HG03378 (cell line): ENCODE results near the gene SDF2.
"Not testable (repeated sequence)": the region's sequence is repeated elsewhere in the genome, so short reads cannot be mapped to it uniquely, and the experiment has no call there.

Experiments
- ATAC-seq: cut with Tn5 transposase; IDR thresholded peaks from one replicate; pipeline ENCODE4 v1.9.1; 2021; ENCODE audit warnings: mild to moderate bottlenecking, moderate library complexity; ENCODE audit not compliant: unreplicated experiment

The SDF2 gene

GRCh38 chr17:28635506-28635905, 26.2 kb downstream of the SDF2 start:
- ATAC-seq: no peak

GRCh38 chr17:28634206-28634865, 27.4 kb downstream of the SDF2 start:
- ATAC-seq: no peak

GRCh38 chr17:28626818-28627217, 34.9 kb downstream of the SDF2 start:
- no peak for ATAC-seq

GRCh38 chr17:28624148-28624547, 37.6 kb downstream of the SDF2 start:
- no peak for ATAC-seq

GRCh38 chr17:28623696-28624095, 38.0 kb downstream of the SDF2 start:
- no peak for ATAC-seq

GRCh38 chr17:28622186-28622585, 39.5 kb downstream of the SDF2 start:
- no peak for ATAC-seq

GRCh38 chr17:28620010-28620409, 41.7 kb downstream of the SDF2 start:
- no peak for ATAC-seq

GRCh38 chr17:28618464-28618863, 43.2 kb downstream of the SDF2 start:
- ATAC-seq: no peak

GRCh38 chr17:28616281-28616680, 45.4 kb downstream of the SDF2 start:
- ATAC-seq: no peak

GRCh38 chr17:28615260-28615940, 46.3 kb downstream of the SDF2 start:
- no peak for ATAC-seq

GRCh38 chr17:28613931-28614381, 47.8 kb downstream of the SDF2 start, which contains the start of gene RSKR:
Gene RSKR, minus strand, starts transcription at chr17:28614185. Its CDS starts 24 bp downstream, at chr17:28614161.
- ATAC-seq: no peak

GRCh38 chr17:28612936-28613872, 48.5 kb downstream of the SDF2 start:
- ATAC-seq: no peak

- no peak for ATAC-seq
These were observed 49.2 kb downstream of the SDF2 start for GRCh38 chr17:28612531-28612930.

- ATAC-seq: no peak
These were observed 51.3 kb downstream of the SDF2 start for GRCh38 chr17:28610376-28610775.

- not testable (repeated sequence) for ATAC-seq
These were observed 57.7 kb downstream of the SDF2 start for GRCh38 chr17:28604031-28604430.

GRCh38 chr17:28599311-28600184, 62.2 kb downstream of the SDF2 start:
- peak; percentile 53 for ATAC-seq

GRCh38 chr17:28598799-28599310, 62.9 kb downstream of the SDF2 start, which contains the start of gene SPAG5:
Gene SPAG5, minus strand, starts transcription at chr17:28599025. Its CDS starts 79 bp downstream, at chr17:28598946.
- peak; percentile 57 for ATAC-seq

GRCh38 chr17:28598389-28598788, 63.3 kb downstream of the SDF2 start:
- ATAC-seq: no peak
